OCI-LY3 (cell line): Measurements from ENCODE around the gene FGF16.
A peak's percentile ranks its signal among the peaks of the same experiment; 100 is the strongest.

Experiments
- H2AFZ ChIP-seq: fragments of 200-600, 300-600 bp; shearing (Covaris generic); 2 replicates; pipeline ENCODE4 v1.6.0; 2014; ENCODE audit warnings: antibody characterized with exemption, low read depth, low read length
- H3K27ac ChIP-seq: fragments of 200-600, 300-600 bp; sonication (generic); 2 replicates; pipeline ENCODE4 v1.5.1; 2014; ENCODE audit warnings: mild to moderate bottlenecking, low read length, moderate library complexity, mixed read lengths
- H3K27me3 ChIP-seq: fragments of 200-600, 300-600 bp; sonication (generic); 2 replicates; pipeline ENCODE4 v1.6.1; 2014; ENCODE audit warnings: low read depth, low read length, mixed read lengths
- H3K36me3 ChIP-seq: fragments of 200-600, 300-600 bp; sonication (generic); replicated peaks from 2 replicates; pipeline ENCODE3; 2014; ENCODE audit warnings: low read depth, low read length, mixed read lengths
- H3K4me1 ChIP-seq: fragments of 300-600, 200-600 bp; sonication (generic); 2 replicates; pipeline ENCODE4 v1.6.1; 2014; ENCODE audit warnings: low read length, mixed read lengths
- H3K4me2 ChIP-seq: fragments of 200-600, 300-600 bp; sonication (generic); 2 replicates; pipeline ENCODE4 v1.6.1; 2014; ENCODE audit warnings: low read length, mixed read lengths
- H3K4me3 ChIP-seq: fragments of 300-600, 200-600 bp; sonication (generic); 2 replicates; pipeline ENCODE4 v1.5.1; 2014; ENCODE audit warnings: antibody characterized with exemption, mild to moderate bottlenecking, low read length, moderate library complexity
- H3K79me2 ChIP-seq: fragments of 300-600, 200-600 bp; shearing (Covaris generic); 2 replicates; pipeline ENCODE4 v1.6.1; 2014; ENCODE audit warnings: mild to moderate bottlenecking, low read length, mixed read lengths
- H3K9ac ChIP-seq: fragments of 300-600, 200-600 bp; shearing (Covaris generic); 2 replicates; pipeline ENCODE4 v1.6.0; 2014; ENCODE audit warnings: mild to moderate bottlenecking, low read length, moderate library complexity
- H3K9me3 ChIP-seq: fragments of 200-600, 300-600 bp; shearing (Covaris generic); 2 replicates; pipeline ENCODE4 v1.6.1; 2014; ENCODE audit warnings: low read length, mixed read lengths; ENCODE audit not compliant: insufficient read depth
- H4K20me1 ChIP-seq: fragments of 200-600, 300-600 bp; sonication (generic); 2 replicates; pipeline ENCODE4 v1.6.1; 2016; ENCODE audit warnings: low read length, mixed read lengths; ENCODE audit not compliant: insufficient read depth
- CTCF ChIP-seq: fragments of 200-600, 300-600 bp; sonication (generic); IDR thresholded peaks from 2 replicates; pipeline ENCODE4 v1.5.1; 2014; ENCODE audit warnings: antibody characterized with exemption, low read length, low read depth
- EZH2phosphoT487 ChIP-seq: fragments of 200-600 bp; shearing (Covaris generic); IDR thresholded peaks from 2 replicates; pipeline ENCODE4 v1.6.1; 2018; ENCODE audit warnings: antibody characterized with exemption, mixed run types, low read depth

FGF16 gene

GRCh38 chrX:77412631-77413030, 34.6 kb upstream of the FGF16 start:
- H3K27ac ChIP-seq, result no peak overlapping the region
- no peaks in the 10 kb centered on the region for H4K20me1 ChIP-seq
- no peak overlapping the region for H2AFZ ChIP-seq
- TF ChIP-seq EZH2phosphoT487, result no peak
- no peak for TF ChIP-seq CTCF
- H3K4me1 ChIP-seq, result no peaks in the 10 kb centered on the region
- H3K9me3 ChIP-seq, result no peaks in the 10 kb centered on the region
- no peak overlapping the region for H3K4me3 ChIP-seq
- H3K4me2 ChIP-seq, result no peak overlapping the region
- no peak overlapping the region for H3K9ac ChIP-seq
- no peaks in the 10 kb centered on the region for H3K36me3 ChIP-seq
- no peaks in the 10 kb centered on the region for H3K79me2 ChIP-seq
- no peaks in the 10 kb centered on the region for H3K27me3 ChIP-seq

GRCh38 chrX:77415161-77415560, 32.0 kb upstream of the FGF16 start:
- Histone ChIP-seq H3K9me3 (no peaks in the 10 kb centered on the region), H3K79me2 (no peaks in the 10 kb centered on the region), H3K4me2 (no peak overlapping the region), H4K20me1 (no peaks in the 10 kb centered on the region), H3K27ac (no peak overlapping the region), H3K27me3 (no peaks in the 10 kb centered on the region), H2AFZ (no peak overlapping the region), H3K9ac (no peak overlapping the region), H3K36me3 (no peaks in the 10 kb centered on the region), H3K4me1 (no peaks in the 10 kb centered on the region), H3K4me3 (no peak overlapping the region)
- TF ChIP-seq CTCF, result peak; percentile 44
- TF ChIP-seq EZH2phosphoT487, result no peak

- Histone ChIP-seq H3K36me3 (no peaks in the 10 kb centered on the region), H3K9ac (no peak overlapping the region), H2AFZ (no peak overlapping the region), H3K4me3 (no peak overlapping the region), H3K4me2 (no peak overlapping the region), H3K79me2 (no peaks in the 10 kb centered on the region), H3K4me1 (no peaks in the 10 kb centered on the region), H3K9me3 (no peaks in the 10 kb centered on the region), H3K27me3 (no peaks in the 10 kb centered on the region), H4K20me1 (no peaks in the 10 kb centered on the region), H3K27ac (no peak overlapping the region)
- TF ChIP-seq EZH2phosphoT487, result no peak
- TF ChIP-seq CTCF, result no peak
These were observed 31.3 kb upstream of the FGF16 start for GRCh38 chrX:77415882-77416281.

GRCh38 chrX:77422891-77423648, 24.1 kb upstream of the FGF16 start:
- Histone ChIP-seq H3K27me3 (no peaks in the 10 kb centered on the region), H2AFZ (no peak overlapping the region), H3K4me1 (no peaks in the 10 kb centered on the region), H4K20me1 (no peaks in the 10 kb centered on the region), H3K9ac (no peak overlapping the region), H3K9me3 (no peaks in the 10 kb centered on the region), H3K79me2 (no peaks in the 10 kb centered on the region), H3K27ac (no peak overlapping the region), H3K4me3 (no peak overlapping the region), H3K36me3 (no peaks in the 10 kb centered on the region), H3K4me2 (no peak overlapping the region)
- no peak for TF ChIP-seq CTCF
- TF ChIP-seq EZH2phosphoT487, result no peak
